Endothelial cell of umbilical vein (primary cell): ENCODE data around the gene SQOR. TPM values are rescaled to one million over a fixed set of nuclear protein-coding genes. Genes with fewer than 3 reads are reported as not detected.

Experiments used
- BruUV-seq: library from RNA; stranded (reverse); fragments of 400-500 nt; replicated peaks from 2 replicates; lab custom pipeline; 2021; lab: Mats Ljungman, UMichigan
- CTCF ChIA-PET: fragments of 300-600, 350-600 bp; sonication (Branson Sonifier 250); formaldehyde crosslinking; loops from one replicate; lab custom pipeline; 2021; ENCODE audit warnings: antibody characterized with exemption, inconsistent platforms; lab: Charles Lee
- POLR2A ChIA-PET: fragments of 300-600, 350-600 bp; sonication (Branson Sonifier 250); formaldehyde crosslinking; loops from one replicate; lab custom pipeline; 2021; ENCODE audit warnings: antibody characterized with exemption, inconsistent platforms; lab: Charles Lee
- DNase-seq: peaks from one replicate; pipeline ENCODE4 v3.0.0-alpha.2; 2011; ENCODE audit warnings: low read depth, low spot score
- FAIRE-seq: peaks from 2 replicates; lab custom pipeline; 2011; peaks lifted over from hg19 to GRCh38; lab: Jason Lieb, UNC
- H2AFZ ChIP-seq: 2 replicates; pipeline ENCODE4 v1.6.0; 2012; ENCODE audit warnings: low read depth, low read length, control low read depth, inconsistent platforms
- H3K27ac ChIP-seq: 2 replicates; pipeline ENCODE4 v1.5.1; 2011; ENCODE audit warnings: low read depth, mild to moderate bottlenecking, control low read depth, low read length, moderate library complexity; ENCODE audit not compliant: insufficient read depth
- H3K27me3 ChIP-seq, 2 experiments: 2 replicates each; pipeline versions ENCODE4 v1.6.0 to v1.6.1; 2011; ENCODE audit warnings: low read length in 2 of 2, mixed read lengths in 1 of 2; ENCODE audit not compliant: control insufficient read depth in 2 of 2, insufficient read depth in 2 of 2
- H3K36me3 ChIP-seq, 2 experiments: 2 replicates in 1 of 2; 3 replicates in 1 of 2; pipeline ENCODE4 v1.5.1; 2011; ENCODE audit warnings: low read length in 2 of 2, mild to moderate bottlenecking in 1 of 2, moderate library complexity in 1 of 2; ENCODE audit not compliant: control insufficient read depth in 2 of 2, insufficient read depth in 2 of 2; ENCODE audit errors: extremely low read depth in 1 of 2
- H3K4me1 ChIP-seq: 3 replicates; pipeline ENCODE4 v1.5.1; 2011; ENCODE audit warnings: mild to moderate bottlenecking, low read length; ENCODE audit not compliant: control insufficient read depth, insufficient read depth; ENCODE audit errors: extremely low read depth
- H3K4me2 ChIP-seq: 2 replicates; pipeline ENCODE4 v1.6.1; 2011; ENCODE audit warnings: low read length, control low read depth, mixed read lengths; ENCODE audit not compliant: insufficient read depth
- H3K4me3 ChIP-seq, 3 experiments: fragments of 200-600 bp in 1 of 3; sonication (generic), shearing (Covaris generic) in 1 of 3; replicated peaks in 1 of 3; 2 replicates each; pipeline ENCODE4 v1.5.1; 2011 to 2016; ENCODE audit warnings: control low read depth in 3 of 3, low read length in 3 of 3, mild to moderate bottlenecking in 2 of 3, inconsistent platforms in 1 of 3, low read depth in 1 of 3, moderate library complexity in 1 of 3; ENCODE audit not compliant: insufficient read depth in 1 of 3
- H3K79me2 ChIP-seq: 2 replicates; pipeline ENCODE4 v1.6.0; 2012; ENCODE audit warnings: low read length, inconsistent platforms; ENCODE audit not compliant: control insufficient read depth, insufficient read depth
- H3K9ac ChIP-seq: replicated peaks from 2 replicates; pipeline ENCODE3; 2011; ENCODE audit warnings: low read length, control low read depth; ENCODE audit not compliant: insufficient read depth; ENCODE audit errors: extremely low read depth
- H3K9me1 ChIP-seq: replicated peaks from 3 replicates; pipeline ENCODE4 v1.6.0; 2011; ENCODE audit warnings: mild to moderate bottlenecking, low read length; ENCODE audit not compliant: control insufficient read depth, insufficient read depth; ENCODE audit errors: extremely low read depth
- H3K9me3 ChIP-seq: replicated peaks from 2 replicates; pipeline ENCODE4 v1.5.1; 2012; ENCODE audit warnings: low read length, inconsistent platforms; ENCODE audit not compliant: control insufficient read depth, insufficient read depth
- H4K20me1 ChIP-seq: replicated peaks from 2 replicates; pipeline ENCODE3; 2011; ENCODE audit warnings: mild to moderate bottlenecking, low read length; ENCODE audit not compliant: control insufficient read depth, insufficient read depth; ENCODE audit errors: extremely low read depth
- CTCF ChIP-seq, 2 donors: IDR thresholded peaks; 1 replicate in 1 of 2; 2 replicates in 1 of 2; pipeline ENCODE4 v1.5.1; 2011; ENCODE audit warnings: low read length in 2 of 2, mild to moderate bottlenecking in 2 of 2, moderate library complexity in 2 of 2, control low read depth in 1 of 2, inconsistent platforms in 1 of 2, low read depth in 1 of 2; ENCODE audit not compliant: insufficient read depth in 1 of 2; ENCODE audit errors: extremely low read depth in 1 of 2
- EZH2 ChIP-seq: IDR thresholded peaks from 2 replicates; pipeline ENCODE4 v1.6.1; 2012; ENCODE audit warnings: borderline replicate concordance, low read depth, mild to moderate bottlenecking, moderate library complexity, low read length, inconsistent platforms; ENCODE audit not compliant: severe bottlenecking
- FOS ChIP-seq: IDR thresholded peaks from 2 replicates; pipeline ENCODE4 v1.6.1; 2011; ENCODE audit warnings: mild to moderate bottlenecking, low read length, moderate library complexity, borderline replicate concordance; ENCODE audit not compliant: insufficient read depth
- JUN ChIP-seq: IDR thresholded peaks from 2 replicates; pipeline ENCODE4 v1.6.1; 2011; ENCODE audit warnings: borderline replicate concordance, low read depth; ENCODE audit not compliant: insufficient read length, insufficient read depth
- MAX ChIP-seq: IDR thresholded peaks from 2 replicates; pipeline ENCODE4 v1.6.1; 2011; ENCODE audit not compliant: insufficient read depth, insufficient read length
- MYC ChIP-seq: IDR thresholded peaks from one replicate; pipeline ENCODE4 v1.6.1; 2011; ENCODE audit warnings: mild to moderate bottlenecking, low read depth, low read length
- POLR2A ChIP-seq: IDR thresholded peaks from 2 replicates; pipeline ENCODE4 v1.6.1; 2012; ENCODE audit warnings: low read depth, mild to moderate bottlenecking, control low read depth, low read length
- dilution Hi-C: fragments of 300-500 bp; cut with MboI; formaldehyde crosslinking; loops from one replicate; pipeline ENCODE4 v1.15.0; 2019; ENCODE audit warnings: low sequenced_read_pairs; ENCODE audit not compliant: extremely low pct_ligation_motif_present
- intact Hi-C: fragments of 100-400 bp; cut with micrococcal nuclease; formaldehyde crosslinking; loops from one replicate; pipeline ENCODE4 v1.10.0; 2022
- polyA plus RNA-seq, 4 experiments: library from polyadenylated mRNA; depleted of rRNA in 3 of 4; stranded (reverse) in 3 of 4; unstranded in 1 of 4; fragments of >200 nt; gene quantifications; 2 replicates each; pipeline versions ENCODE4 v1.2.1 to v1.2.3, GENCODE V29; 2011 to 2012; ENCODE audit warnings: missing spikeins in 1 of 4
- total RNA-seq: library from RNA; stranded (reverse); gene quantifications from 2 replicates; pipeline ENCODE4 v1.2.3, GENCODE V29; 2021

SQOR gene
- total and polyA plus RNA-seq, 2 donors (not counting 3 experiments of a cell fraction or from before 2014, with no cell fraction given): 12.9 to 17.9 TPM

GRCh38 chr15:45677797-45678196 lies 43.0 kb downstream of the SQOR start:
- Histone ChIP-seq H4K20me1 (no peaks in the 10 kb centered on the region), H3K4me2 (no peak overlapping the region), H3K27ac (no peak overlapping the region), H3K9me3 (no peaks in the 10 kb centered on the region), H3K9ac (no peak overlapping the region), H3K4me3 (no peak overlapping the region), H3K36me3 (peaks cover 0 to 3% of the 10 kb centered on the region in 2 experiments), H3K79me2 (no peaks in the 10 kb centered on the region), H2AFZ (no peak overlapping the region), H3K27me3 (no peaks in the 10 kb centered on the region), H3K4me1 (no peaks in the 10 kb centered on the region), H3K9me1 (no peaks in the 10 kb centered on the region)
- no TSS peak for BruUV-seq
- DNase-seq: no peak
- no peak for TF ChIP-seq EZH2
- TF ChIP-seq JUN: no peak
- TF ChIP-seq FOS: no peak
- intact Hi-C loops (no loop called here), dilution Hi-C loops (no loop called here)
- ChIA-PET CTCF (interaction anchor here (0.9 to 1.6 kb wide), 2 partner anchors 10 to 28 kb away, joined by 5 to 6 read pairs; no protein-coding TSS in a partner anchor), POLR2A (no interaction called here)
- no peak for FAIRE-seq

- no peak for FAIRE-seq
- DNase-seq: no peak
- no TSS peak for BruUV-seq
- Histone ChIP-seq H3K79me2 (no peaks in the 10 kb centered on the region), H3K4me1 (no peaks in the 10 kb centered on the region), H3K4me2 (no peak overlapping the region), H2AFZ (no peak overlapping the region), H3K9me1 (no peaks in the 10 kb centered on the region), H3K36me3 (peaks cover 0 to 3% of the 10 kb centered on the region in 2 experiments), H4K20me1 (no peaks in the 10 kb centered on the region), H3K9ac (no peak overlapping the region), H3K27ac (no peak overlapping the region), H3K4me3 (no peak overlapping the region), H3K27me3 (no peaks in the 10 kb centered on the region), H3K9me3 (no peaks in the 10 kb centered on the region)
- CTCF ChIA-PET: interaction anchor here (0.9 to 1.6 kb wide), 2 partner anchors 11 to 27 kb away, joined by 5 to 6 read pairs; no protein-coding TSS in a partner anchor
- intact Hi-C loops (no loop called here), dilution Hi-C loops (no loop called here)
- TF ChIP-seq CTCF (IDR thresholded peaks at IDR 0.05; ENCODE audit: extremely low read depth in 1 of 2, insufficient read depth in 1 of 2, low read depth in 1 of 2, low read length in 2 of 2): no peak
- no peak for TF ChIP-seq MAX
- TF ChIP-seq MYC: no peak
- no peak for TF ChIP-seq POLR2A
- POLR2A ChIA-PET: no interaction called here
These were observed 43.8 kb downstream of the SQOR start for GRCh38 chr15:45678459-45679178.
